GM21526 (cell line): Measurements from ENCODE around the gene PSTPIP2.

Experiments used
- ATAC-seq: cut with Tn5 transposase; IDR thresholded peaks from one replicate; pipeline ENCODE4 v1.9.1; 2021; ENCODE audit warnings: moderate library complexity; ENCODE audit not compliant: unreplicated experiment, low FRiP score

The PSTPIP2 gene

DNA sequence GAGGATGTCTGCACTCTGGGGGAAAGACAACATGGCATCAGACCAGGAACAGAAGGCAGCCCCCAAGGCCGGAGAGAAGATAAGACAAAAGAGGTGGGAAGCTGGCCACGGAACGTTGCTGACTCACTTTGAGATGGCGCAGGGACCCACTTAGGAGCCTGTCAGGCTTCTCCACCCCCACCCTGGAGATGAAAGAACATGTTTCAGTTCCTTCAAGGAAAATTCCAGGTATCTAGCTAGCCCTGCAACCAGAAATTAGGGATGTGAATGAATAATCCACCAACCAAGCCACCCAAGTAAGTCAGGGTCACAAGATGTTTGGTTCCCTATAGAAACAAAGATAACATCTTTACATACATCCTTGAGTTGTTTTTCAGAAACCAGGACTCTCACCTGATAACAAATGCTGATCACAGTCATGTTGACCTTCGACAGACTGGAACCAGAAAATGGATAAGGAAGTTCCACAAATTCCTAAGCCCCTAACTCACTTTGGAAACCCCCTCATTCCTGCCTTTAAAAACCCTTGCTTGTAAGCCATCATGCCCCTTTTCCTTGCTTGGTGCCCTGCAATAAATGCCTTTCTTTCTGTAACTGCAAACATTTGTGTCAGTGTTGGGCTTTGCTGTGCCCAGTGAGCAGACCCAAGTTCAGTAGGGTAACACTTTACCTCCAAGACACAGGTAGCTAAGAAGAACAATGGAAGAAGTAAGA, 31.9 kb downstream of the PSTPIP2 start:
- ATAC-seq, result no peak

DNA sequence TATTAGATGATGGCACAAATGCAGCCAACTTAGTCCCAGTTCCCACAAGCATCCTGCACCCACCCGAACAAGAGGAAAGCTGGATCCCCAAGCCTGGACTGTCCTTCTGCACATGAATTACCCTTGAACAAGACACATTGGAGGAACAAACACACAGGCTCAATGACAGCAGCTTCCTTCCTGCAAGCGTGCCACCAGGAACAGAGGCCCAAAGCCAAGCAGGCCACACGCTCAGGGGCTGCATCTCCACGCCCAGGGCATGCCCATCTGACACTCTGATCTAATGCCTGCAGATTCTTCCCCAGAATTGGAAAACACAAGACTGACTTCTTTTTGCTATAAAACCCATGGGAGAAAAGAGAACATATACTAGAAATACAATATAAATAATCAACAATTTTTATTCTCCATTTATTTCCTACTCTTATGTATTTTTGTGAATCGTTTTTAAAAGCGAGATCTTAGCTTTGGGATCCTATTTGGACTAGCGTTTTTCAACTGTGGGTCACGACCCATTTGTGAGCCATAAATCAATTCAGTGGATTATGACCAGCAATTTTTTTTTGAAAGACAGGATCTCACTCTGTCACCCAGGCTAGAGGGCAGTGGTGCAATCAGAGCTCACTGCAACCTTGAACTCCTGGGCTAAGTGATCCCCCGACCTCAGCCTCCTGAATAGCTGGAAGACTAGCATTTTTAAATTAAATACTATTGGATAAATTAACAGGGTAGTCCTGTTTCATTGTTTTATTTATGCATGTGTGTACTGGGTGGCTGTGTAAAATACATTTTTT, 34.4 kb downstream of the PSTPIP2 start:
- ATAC-seq, result no peak

DNA sequence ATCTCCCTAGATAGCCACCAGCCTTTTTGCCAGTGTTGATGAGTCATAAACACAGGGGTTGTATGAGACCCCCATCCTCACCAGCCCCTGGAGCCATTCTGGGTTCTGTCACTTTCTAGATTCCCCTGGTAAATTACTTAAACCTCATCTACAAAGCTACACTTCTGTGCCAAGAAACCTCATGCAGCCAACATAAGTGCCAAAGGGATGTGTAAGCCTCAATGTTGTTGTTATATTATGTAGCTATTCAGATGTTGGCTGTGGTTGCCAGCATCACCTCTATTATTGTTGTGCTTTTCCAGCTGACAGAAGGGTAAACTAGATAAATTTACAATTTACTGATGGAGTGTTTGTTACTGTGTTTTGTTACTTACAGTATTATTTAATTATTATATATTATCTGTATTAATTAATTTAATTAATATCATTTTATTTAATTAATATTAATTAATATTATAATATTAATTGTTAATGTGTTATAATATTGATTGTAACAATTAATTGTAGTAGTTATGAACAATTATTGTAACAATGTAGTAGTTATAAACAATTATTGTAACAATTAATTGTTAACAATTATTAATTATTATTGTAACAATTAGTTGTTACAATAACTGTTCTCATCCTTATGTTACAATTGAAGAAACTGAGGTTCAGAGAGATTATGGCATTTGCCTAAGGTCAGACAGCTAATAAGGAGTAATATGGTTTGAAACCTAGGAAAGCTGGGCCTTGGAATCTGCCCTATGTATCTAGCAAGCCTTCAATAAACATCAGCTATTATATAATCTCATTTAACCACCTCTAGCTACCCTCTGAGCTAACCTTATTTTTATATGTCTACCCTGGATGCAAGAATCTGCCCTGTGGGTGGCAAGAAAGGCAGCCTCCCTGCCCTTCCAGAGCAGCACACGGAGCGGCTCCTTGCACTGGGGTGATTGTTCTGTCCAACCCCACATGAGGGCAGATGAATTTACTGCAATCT, 36.1 kb downstream of the PSTPIP2 start:
- ATAC-seq, result no peak

DNA sequence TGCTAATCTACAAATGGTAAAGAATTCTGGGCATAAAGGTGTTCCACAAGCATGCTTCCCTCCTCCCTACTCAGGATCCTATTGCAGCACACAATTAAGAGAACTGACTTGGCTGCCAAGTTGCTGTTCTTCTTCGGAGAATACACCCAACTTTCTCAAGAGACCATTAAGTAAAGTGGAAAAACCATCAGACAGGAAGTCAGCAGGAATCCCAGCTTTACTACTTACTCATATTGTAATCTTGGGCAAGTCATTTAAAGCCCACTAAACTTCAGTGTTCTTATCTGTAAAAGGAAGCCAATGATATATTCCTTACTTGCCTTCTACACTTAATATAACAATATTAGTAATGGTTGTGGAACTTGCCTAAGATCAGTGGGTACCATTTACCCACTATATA, 37.8 kb downstream of the PSTPIP2 start:
- no peak for ATAC-seq

DNA sequence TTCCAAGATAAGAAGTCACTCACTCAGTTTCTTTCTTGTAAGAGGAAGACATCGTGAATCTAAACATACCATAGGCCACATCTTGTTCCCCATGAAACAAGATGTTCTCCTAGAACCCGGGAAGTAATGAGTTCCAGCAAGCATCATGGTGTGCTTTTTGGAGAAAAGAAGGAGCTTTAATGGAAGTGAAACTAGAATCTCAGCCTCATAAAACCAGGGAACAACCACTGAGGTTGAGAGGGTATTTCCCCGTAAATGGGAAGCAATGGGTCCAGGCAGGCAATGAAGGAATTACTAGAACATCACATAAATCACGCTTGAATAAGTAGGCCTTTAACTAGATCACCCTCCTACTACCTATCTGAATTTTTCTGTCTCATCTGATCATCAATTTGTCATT, 40.3 kb downstream of the PSTPIP2 start:
- ATAC-seq, result no peak

DNA sequence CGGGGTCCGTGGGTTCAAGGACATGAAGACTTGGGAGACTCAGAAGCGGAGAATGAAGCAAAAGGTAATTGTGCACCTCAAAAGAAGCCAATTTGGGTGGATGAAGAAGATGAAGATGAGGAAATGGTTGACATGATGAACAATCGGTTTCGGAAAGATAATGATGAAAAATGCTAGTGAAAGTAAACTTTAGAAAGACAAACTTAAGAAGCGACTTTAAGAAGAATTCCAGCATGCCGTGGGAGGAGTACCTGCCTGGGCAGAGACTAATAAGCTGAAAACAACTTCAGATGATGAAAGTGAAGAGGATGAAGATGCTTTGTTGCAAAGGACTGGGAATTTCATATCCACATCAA, 43.5 kb downstream of the PSTPIP2 start:
- ATAC-seq, result no peak

DNA sequence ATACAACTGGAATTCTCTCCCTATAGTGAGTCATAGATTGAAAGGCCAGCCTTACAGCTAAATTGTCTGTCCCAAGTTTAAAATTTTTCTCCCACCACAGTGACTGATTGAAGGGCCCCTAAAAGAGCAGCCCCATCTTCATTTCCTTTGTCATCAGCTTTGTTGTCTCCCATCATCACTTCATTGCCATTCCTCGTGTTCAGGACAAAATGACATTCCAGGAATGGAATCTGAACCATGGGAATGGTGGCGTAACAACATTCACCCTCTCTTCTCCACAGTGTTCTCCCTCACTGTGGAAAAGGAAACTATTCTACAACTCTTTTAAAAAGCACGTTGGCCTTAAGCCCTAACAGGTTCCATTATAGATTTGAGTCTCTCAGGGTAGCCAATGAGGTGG, 52.1 kb downstream of the PSTPIP2 start:
- ATAC-seq, result no peak

DNA sequence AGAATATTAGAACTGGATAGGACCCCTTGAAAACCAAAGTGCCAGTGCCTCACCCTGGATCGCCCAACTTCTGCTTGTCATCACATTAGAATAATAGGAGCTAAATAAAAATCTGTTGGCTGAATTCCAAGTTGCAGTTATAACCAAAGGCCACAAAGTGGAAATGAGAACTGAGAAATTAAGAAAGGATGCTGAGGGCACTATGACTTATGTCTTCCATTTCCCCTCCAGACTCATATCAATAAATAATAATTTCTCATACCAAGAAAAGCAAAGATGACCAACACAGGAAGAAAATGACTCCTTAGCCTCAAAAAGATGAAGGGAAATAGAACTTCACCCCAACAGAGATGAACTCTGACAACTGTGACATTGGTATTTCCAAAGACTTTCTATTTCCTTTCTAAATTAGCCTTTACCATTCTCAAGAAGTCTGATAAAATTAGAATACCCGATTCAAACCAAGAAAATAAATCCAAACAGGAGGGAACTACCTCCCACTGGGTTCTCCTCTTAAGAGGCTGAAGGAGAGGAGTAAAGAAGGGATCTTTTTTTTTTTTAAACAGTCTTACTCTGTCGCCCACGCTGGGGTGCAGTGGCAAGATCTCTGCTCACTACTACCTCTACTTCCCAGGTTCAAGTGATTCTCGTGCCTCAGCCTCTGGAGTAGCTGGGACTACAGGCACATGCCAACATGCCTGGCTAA, 58.4 kb downstream of the PSTPIP2 start:
- ATAC-seq, result no peak

DNA sequence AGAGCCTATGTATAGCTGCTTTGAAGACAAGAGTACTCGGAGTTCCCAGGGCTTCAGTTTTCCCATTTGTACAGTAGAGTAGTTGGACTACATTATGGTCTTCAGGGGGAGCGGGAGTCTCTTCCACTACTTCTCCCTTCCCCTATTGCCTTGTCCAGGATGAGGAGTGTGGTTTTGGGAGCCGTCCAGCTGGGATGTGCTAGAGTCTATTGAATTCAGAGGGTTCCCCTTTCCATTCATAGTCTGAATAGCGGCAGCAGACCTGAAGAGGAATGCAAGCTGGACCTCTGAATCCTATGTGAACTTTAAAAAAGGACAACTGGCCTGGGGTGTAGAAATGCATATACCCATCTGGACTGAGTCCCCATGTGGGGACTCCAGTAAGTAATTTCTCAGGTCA, 61.4 kb downstream of the PSTPIP2 start:
- ATAC-seq, result no peak

DNA sequence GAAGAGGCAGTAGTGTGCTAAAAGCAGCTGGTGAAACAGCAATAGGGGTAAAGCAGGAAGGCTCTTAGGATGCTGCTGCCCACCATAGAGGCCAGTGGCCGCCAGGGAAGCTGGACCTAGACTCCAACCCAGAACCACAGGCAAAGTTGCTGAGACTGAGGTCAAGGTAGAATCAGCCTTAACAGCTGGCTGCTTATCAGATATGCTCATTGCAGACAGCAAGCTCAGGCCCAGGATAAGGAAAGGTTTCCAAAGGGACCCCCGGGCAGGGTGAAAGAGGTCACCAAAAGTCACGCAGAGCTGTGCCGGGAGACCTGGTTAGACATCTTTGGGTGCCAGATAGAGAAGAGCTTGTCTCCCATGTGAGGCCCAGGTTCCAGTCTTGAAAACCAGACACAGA, 62.0 kb downstream of the PSTPIP2 start:
- no peak for ATAC-seq

DNA sequence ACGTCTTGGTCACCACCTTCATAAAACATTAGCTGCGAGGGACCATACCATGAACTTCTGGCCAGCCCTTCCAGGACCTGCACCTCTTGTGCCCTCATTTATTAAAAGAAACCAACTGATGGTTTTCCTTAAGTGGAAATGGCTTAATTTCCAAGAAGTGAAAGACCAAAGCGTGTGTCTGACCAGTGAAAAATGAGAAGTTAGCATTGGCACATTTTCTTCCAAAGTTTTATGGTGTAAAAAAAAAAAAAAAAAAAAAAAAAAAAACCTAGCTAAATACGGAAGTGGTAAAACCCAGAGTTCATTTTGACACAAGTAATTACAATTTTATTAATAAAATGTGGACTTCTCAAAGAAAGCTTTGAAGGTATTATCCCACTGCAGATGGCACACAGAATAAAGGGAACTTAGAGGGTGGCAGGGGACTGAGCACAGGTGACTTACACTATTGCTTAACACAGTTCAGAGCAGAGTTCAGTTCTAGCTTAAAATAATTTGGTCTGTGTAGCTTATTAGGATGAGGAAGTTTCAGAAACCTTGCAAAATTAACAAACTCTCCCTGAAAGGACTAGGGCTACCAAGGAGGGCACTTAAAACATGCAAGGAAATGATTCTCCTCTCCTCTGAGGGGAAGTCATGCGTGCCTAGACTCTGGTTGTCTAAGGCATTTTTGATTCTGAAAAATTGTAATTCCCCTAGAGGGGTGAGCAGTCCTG, 62.8 kb downstream of the PSTPIP2 start:
- no peak for ATAC-seq

DNA sequence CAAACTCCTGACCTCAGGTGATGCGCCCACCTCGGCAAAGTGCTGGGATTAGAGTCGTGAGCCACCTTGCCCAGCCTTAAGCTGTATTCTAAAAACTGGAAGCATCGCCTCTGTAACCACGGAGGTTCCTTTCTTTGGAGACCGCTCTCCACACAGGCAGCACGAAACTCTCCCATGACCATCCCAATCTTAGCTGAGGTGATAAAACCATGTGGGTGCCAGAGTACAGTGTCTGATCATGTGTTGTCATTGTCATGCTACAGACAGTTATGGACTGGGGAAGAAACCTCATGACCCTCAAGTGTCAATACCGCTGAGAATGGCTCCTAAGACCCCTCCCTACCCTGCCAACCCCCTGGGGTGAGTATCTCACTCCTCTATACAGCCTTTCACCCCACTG, 63.5 kb downstream of the PSTPIP2 start:
- ATAC-seq, result no peak

DNA sequence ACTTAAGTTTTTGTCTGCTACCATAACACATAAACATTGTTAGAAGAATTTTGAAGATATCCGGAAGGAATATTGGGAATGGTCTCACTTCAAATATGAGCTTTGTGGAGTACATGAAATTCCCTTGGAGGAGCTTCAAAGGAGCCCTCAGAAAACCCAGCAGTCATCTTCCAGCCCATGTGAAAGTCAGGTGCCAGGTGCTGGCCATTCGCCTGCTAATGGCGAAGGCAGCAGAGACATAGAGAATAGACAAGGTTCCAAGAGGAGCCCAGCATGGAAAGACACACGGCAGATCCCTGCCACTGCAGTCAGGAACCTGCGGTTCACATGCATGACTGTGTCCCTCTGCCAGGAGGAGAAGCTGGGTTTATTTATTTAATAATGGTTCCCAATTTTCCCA, 64.9 kb downstream of the PSTPIP2 start:
- ATAC-seq, result no peak

DNA sequence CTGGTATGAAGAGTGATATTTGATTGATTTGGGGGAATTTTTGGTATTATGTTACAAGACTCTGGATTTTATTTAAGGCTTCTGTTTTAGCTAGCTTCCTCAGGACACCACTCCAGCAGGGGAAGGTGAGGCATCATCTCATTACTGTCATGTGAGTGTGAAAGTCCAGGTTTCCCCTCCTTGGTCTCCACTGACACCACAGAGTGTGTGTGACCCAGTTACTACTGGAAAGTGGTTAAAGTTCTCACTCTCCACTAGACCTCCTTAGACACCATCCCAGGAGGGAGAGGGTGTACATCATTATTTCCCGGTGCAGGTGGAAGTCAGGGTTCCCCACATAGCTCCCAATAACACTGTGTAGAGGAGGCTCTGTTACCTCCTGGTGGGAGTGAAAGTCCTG, 69.1 kb downstream of the PSTPIP2 start:
- ATAC-seq, result no peak

DNA sequence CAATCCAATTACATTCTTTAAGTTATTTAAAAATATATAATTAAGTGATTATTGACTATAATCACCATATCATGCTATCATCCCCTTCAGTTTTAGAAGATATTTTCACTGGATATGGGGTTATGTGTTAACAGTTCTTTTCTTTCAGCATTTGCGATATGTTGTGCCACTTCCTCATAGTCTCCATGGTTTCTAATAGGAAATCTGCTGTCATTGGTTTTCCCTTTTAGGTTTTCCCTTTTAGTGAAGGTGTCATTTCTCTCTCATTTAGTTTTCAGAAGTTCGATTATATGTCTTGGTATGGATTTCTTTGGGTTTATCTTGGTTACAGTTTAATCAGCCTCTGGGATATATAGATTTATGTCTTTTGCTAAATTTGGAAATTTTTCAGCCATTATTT, 70.2 kb downstream of the PSTPIP2 start:
- no peak for ATAC-seq

DNA sequence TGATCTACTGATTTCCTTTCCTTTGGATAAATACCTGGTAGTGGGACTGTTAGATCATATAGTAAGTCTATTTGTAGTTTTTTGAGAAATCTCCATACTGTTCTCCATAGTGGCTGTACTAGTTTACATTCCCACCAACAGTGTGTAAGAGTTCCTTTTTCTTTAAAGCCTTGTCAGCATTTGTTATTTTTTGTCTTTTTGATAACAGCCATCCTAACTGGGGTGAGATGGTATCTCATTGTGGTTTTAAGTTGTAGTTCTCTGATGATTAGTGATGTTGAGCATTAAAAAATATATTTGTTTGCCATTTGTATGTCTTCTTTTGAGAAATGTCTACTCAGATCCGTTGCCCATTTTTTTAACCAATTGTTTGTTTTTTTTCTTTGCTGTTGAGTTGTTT, 71.0 kb downstream of the PSTPIP2 start:
- no peak for ATAC-seq

DNA sequence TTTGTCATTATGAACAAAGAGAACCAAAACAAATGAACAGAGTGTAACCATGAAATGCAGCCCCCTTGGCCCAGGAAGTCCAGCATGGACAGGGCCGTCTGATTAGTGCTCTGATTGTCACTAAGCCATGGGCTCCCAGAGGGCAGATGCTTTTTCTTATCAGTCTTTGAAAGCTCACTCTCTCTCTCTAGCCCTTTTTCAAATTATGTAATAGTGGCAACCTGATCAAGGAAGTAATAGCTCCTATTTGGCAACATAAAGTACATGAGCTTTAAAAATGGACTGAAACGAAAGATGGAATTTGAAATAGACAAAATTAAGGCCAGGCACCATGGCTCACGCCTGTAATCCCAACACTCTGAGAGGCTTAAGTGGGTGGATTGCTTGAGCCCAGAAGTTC, 72.5 kb downstream of the PSTPIP2 start:
- ATAC-seq, result no peak

DNA sequence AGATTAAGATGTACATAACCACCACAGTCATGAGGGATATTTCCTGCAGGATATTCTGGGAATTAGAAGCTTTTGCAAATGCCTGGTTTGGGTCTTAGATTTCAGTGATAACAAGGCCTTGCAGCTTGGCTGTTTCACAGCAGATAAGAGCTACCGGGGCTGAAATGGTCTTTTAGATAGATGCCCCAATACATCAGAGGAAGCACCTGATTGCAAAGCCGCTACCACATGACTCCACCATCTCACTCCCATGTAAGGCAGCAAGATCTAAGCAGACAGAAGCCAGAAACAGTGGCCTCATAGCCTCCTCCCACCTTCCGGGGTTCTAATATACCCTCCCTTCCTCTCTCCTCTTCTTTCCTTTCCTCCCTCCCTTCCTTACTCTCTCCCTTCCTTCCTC, 73.8 kb downstream of the PSTPIP2 start:
- ATAC-seq, result no peak

DNA sequence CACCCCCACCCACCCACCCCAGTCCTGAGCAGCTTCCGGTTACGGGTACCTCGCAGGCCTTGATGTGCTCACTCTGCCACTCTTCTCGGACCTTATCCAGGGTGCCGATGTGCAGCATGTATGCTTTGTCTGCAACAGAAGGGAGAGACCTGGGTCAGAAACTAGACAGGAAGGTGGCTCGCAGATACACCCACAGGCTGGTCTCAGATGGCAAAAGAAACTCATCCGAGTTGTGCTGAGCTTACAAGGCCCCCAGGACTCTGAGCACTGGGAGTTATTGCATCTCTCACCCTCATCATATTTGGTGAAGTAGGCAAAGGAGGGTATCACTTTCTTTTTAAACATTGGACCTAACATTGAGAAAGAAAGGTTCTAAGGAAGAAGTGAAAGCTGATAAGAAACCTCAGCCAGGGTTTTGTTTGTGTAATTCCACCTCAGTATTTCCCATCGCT, 74.3 kb downstream of the PSTPIP2 start:
- no peak for ATAC-seq

DNA sequence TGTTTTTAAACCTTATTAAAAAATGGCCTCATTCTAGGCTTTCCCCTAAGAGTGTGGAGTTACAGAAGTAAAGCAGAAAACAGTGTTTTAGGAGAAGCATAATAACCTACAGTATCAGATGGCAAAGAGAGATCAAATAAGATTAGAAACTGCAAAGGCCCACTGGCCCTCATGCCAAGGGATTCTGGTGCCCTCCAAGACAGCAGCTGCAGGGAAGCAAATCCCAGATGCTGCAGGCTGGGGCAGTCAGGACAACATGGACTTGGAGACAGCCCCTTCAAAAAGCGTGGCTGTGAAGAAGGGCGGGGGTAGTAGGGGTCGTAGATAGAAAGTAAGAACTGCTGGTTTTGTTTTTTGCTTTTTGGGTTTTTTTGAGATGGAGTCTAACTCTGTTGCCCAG, 76.6 kb downstream of the PSTPIP2 start:
- ATAC-seq, result no peak
